Stimulated activated naive CD4-positive, alpha-beta T cell (primary cell): ENCODE results near the gene FADD.
"Not testable (repeated sequence)": the region's sequence is repeated elsewhere in the genome, so short reads cannot be mapped to it uniquely, and the experiment has no call there.

Experiments used
- DNase-seq, 6 experiments: peaks; one replicate each; lab custom pipeline; 2025; lab: John Stamatoyannopoulos, UW

The FADD gene

GRCh38 chr11:70205049-70205725 lies 2.1 kb downstream of the FADD start:
- no peak for DNase-seq

GRCh38 chr11:70205766-70206165 lies 2.7 kb downstream of the FADD start:
- DNase-seq = no peak

GRCh38 chr11:70206226-70206981 lies 3.3 kb downstream of the FADD start:
- no peak for DNase-seq

GRCh38 chr11:70206982-70207376 lies 3.9 kb downstream of the FADD start:
- DNase-seq = no peak

- no peak for DNase-seq
Observed at GRCh38 chr11:70207531-70208131, 4.5 kb downstream of the FADD start.

GRCh38 chr11:70209391-70209912 lies 6.4 kb downstream of the FADD start:
- no peak for DNase-seq

- DNase-seq = no peak
Observed at GRCh38 chr11:70210051-70210501, 7.0 kb downstream of the FADD start.

GRCh38 chr11:70210530-70210929 lies 7.4 kb downstream of the FADD start:
- DNase-seq = no peak

GRCh38 chr11:70212227-70212811 lies 9.2 kb downstream of the FADD start:
- no peak for DNase-seq

- DNase-seq = not testable (repeated sequence)
Observed at GRCh38 chr11:70217388-70217787, 14.3 kb downstream of the FADD start.

GRCh38 chr11:70218076-70218475 lies 15.0 kb downstream of the FADD start:
- DNase-seq = not testable (repeated sequence)

- DNase-seq = peak in 2 of 6 experiments; percentile 8 to 13
Observed at GRCh38 chr11:70220136-70220535, 17.0 kb downstream of the FADD start.

GRCh38 chr11:70220920-70221319 lies 17.8 kb downstream of the FADD start:
- no peak for DNase-seq

- DNase-seq = no peak
Observed at GRCh38 chr11:70225681-70226177, 22.6 kb downstream of the FADD start.

GRCh38 chr11:70226183-70226582 lies 23.1 kb downstream of the FADD start:
- no peak for DNase-seq

- no peak for DNase-seq
Observed at GRCh38 chr11:70226967-70227366, 23.9 kb downstream of the FADD start.

- no peak for DNase-seq
Observed at GRCh38 chr11:70229737-70230136, 26.6 kb downstream of the FADD start.

GRCh38 chr11:70230151-70230839 lies 27.2 kb downstream of the FADD start:
- no peak for DNase-seq

GRCh38 chr11:70230840-70231710 lies 28.0 kb downstream of the FADD start:
- DNase-seq = no peak

GRCh38 chr11:70233034-70233433 lies 29.9 kb downstream of the FADD start:
- no peak for DNase-seq

- no peak for DNase-seq
Observed at GRCh38 chr11:70233511-70233934, 30.4 kb downstream of the FADD start.
